Body of pancreas (tissue), 4 donors: ENCODE measurements around the gene VRK3.

ENCODE experiments used
- CTCF ChIP-seq, 7 experiments: fragments of 450-650 bp in 4 of 7; fragments of 200-600 bp in 3 of 7; sonication (generic) in 3 of 7; IDR thresholded peaks; one replicate each; pipeline ENCODE4 v1.5.1; 2016 to 2019; ENCODE audit warnings: antibody characterized with exemption in 7 of 7
- POLR2A ChIP-seq, 3 donors: fragments of 450-650 bp; IDR thresholded peaks; one replicate each; pipeline ENCODE4 v1.6.1; 2016; ENCODE audit warnings: antibody characterized with exemption in 3 of 3, mild to moderate bottlenecking in 2 of 3

- TF ChIP-seq CTCF (IDR thresholded peaks at IDR 0.05) (no peak), POLR2A (IDR thresholded peaks at IDR 0.05) (no peak)
These were observed 40.8 kb upstream of the VRK3 start for GRCh38 chr19:50065938-50066337.
